ENCODE data around the gene NFAT5. TPM values are rescaled to one million over a fixed set of nuclear protein-coding genes. Genes with fewer than 3 reads are reported as not detected.

Gene NFAT5
- total RNA-seq, 3 donors from 2014 or later, result 29.1 to 48.4 (median 39.8) TPM

DNA sequence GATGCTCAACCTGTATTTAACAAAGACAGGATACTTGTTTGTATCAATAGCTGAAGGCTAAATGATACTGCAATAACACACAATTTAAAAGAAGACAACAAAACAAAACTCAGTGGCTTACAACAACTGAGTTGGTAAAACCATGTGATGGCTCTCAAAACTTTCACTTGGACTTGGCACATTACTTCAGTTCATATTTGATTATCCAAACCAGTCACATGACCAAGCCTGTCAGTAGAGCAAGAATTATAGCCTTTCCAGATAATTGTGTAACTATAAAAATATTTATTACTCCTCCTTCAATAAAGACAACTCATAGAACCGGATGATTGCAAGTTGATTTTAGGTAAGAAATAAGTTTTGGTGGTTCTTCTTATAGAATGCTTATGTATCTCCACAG lies 103.8 kb downstream of the NFAT5 start:
- Histone ChIP-seq H3K4me3 (no peak overlapping the region), H3K4me1 (ENCODE audit: low read depth) (no peaks in the 10 kb centered on the region), H3K9me3 (no peaks in the 10 kb centered on the region), H3K36me3 (ENCODE audit: low read depth) (no peaks in the 10 kb centered on the region)
- TF ChIP-seq, protein P1, sequence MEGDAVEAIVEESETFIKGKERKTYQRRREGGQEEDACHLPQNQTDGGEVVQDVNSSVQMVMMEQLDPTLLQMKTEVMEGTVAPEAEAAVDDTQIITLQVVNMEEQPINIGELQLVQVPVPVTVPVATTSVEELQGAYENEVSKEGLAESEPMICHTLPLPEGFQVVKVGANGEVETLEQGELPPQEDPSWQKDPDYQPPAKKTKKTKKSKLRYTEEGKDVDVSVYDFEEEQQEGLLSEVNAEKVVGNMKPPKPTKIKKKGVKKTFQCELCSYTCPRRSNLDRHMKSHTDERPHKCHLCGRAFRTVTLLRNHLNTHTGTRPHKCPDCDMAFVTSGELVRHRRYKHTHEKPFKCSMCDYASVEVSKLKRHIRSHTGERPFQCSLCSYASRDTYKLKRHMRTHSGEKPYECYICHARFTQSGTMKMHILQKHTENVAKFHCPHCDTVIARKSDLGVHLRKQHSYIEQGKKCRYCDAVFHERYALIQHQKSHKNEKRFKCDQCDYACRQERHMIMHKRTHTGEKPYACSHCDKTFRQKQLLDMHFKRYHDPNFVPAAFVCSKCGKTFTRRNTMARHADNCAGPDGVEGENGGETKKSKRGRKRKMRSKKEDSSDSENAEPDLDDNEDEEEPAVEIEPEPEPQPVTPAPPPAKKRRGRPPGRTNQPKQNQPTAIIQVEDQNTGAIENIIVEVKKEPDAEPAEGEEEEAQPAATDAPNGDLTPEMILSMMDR (IDR thresholded peaks at IDR 0.05), result no peak
- intact Hi-C loops (cut with DNase I, micrococcal nuclease), result loop anchor here in 1 of 2 donors (10.0 kb wide), 1 partner anchor 195 kb away; no protein-coding TSS in a partner anchor
- ATAC-seq, result no peak
- no peak for DNase-seq

DNA sequence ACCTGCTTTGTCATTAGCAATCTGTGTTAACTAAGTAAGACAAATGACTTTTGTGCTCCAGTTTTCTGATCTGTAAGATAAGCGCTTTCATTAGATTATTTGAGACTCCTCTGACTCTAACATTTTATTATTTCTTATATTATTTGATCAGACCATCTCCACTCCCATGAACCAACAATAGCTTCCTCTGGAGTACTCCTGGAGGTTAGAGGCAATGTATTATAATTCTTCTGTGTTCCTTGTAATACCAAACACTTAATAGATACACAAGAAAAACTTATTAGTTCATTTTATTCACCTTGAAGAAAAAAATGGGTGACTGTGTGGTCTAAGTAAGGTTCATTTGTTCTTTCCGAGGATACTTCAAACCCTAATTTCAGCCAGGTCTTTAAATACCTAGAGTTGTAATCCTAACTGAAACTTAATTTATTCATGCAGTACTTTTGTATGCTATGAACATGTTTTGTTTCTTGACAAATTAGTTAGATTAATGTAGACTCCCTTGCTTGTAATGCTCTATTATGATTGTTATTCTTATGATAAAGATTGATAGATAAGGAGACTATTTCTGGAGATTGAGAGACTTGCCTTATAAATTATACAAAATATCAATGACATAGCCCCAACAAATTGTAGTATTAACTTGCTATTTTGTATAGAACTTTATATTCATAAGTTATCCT lies 106.7 kb downstream of the NFAT5 start:
- Histone ChIP-seq H3K4me3 (no peak overlapping the region), H3K9me3 (no peaks in the 10 kb centered on the region), H3K4me1 (ENCODE audit: low read depth) (no peaks in the 10 kb centered on the region), H3K36me3 (ENCODE audit: low read depth) (no peaks in the 10 kb centered on the region)
- no peak for DNase-seq
- TF ChIP-seq, protein P1 (IDR thresholded peaks at IDR 0.05), result no peak
- ATAC-seq, result no peak
- intact Hi-C loops (cut with DNase I, micrococcal nuclease), result no loop called here

DNA sequence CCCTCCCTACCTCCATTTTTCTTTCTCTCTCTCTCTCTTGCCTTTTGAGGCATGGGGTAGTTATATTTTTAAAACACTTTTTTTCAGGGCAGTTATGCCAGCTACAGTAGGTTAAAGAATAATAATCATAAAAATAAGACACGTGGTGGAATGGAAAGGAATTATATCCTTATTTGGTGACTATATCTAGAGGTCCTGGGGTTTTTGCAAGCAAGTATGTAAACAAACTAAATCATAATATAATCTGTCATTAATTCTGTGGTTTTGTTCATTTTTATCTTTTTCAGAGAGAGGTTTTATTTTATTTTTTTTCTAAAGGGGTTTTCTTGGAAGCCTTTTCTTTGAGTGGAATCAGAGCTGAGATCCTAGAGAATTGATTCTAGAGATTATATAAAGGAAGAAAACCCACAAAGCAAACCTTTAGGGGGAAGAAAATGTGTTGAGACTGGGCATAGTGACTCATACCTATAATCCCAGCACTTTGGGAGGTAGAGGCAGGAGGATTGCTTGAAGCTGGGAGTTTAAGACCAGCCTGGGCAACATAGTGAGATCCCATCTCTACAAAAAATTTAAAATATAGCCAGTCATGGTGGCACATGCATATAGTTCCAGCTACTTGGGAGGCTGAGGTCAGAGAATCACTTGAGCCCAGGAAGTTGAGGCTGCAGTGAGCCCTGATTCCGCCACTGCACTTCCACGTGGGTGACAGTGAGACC lies 107.4 kb downstream of the NFAT5 start:
- DNase-seq (no peak), ATAC-seq (no peak)
- Histone ChIP-seq H3K9me3 (no peaks in the 10 kb centered on the region), H3K36me3 (ENCODE audit: low read depth) (no peaks in the 10 kb centered on the region), H3K4me1 (ENCODE audit: low read depth) (no peaks in the 10 kb centered on the region), H3K4me3 (no peak overlapping the region)
- intact Hi-C loops (cut with DNase I, micrococcal nuclease), result no loop called here
- TF ChIP-seq, protein P1 (IDR thresholded peaks at IDR 0.05), result no peak

DNA sequence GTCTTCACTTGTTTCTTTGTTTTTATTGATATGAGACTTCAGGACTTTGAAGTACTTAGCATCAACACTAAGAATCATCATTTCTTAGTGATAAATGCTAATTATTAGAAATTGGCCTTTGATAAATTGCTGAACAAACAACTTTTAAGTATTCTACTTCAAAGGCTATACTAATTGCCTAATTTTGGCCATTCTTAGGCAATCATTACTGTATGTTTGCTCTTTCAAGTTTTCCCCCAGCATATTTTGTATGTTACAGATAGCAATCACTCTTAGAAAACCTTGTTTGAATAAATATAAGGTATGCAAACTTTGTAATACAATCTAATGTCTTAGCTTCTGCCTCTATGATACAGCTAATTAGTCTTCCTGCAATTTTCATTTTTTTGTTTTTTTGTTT lies 114.6 kb downstream of the NFAT5 start:
- intact Hi-C loops (cut with DNase I, micrococcal nuclease), result no loop called here
- no peaks in the 10 kb centered on the region for H3K36me3 ChIP-seq (ENCODE audit: low read depth)
- H3K9me3 ChIP-seq, result no peaks in the 10 kb centered on the region
- DNase-seq (no peak), ATAC-seq (no peak)
- no peak overlapping the region for H3K4me3 ChIP-seq
- no peaks in the 10 kb centered on the region for H3K4me1 ChIP-seq (ENCODE audit: low read depth)
- TF ChIP-seq, protein P1 (IDR thresholded peaks at IDR 0.05), result no peak

DNA sequence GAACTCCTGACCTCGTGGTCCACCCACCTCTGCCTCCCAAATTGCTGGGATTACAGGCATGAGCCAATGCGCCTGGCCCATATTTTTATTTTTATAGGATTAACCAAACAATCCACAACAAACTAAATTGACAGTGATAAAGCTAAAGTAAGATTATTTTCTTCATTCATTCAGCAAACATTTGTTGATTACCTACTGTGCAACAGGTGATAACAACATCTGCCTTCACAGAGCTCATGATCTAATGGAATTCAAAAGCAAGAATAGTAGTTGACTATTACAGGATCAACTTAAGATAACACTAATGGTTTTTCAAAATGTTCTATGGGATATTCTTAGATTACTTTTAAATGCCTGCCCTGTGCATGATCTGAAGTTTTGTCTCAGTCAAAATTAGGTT lies 122.8 kb downstream of the NFAT5 start:
- no peak for ATAC-seq
- intact Hi-C loops (cut with DNase I, micrococcal nuclease), result no loop called here
- TF ChIP-seq, protein P1 (IDR thresholded peaks at IDR 0.05), result no peak
- no peak overlapping the region for H3K4me3 ChIP-seq
- no peaks in the 10 kb centered on the region for H3K4me1 ChIP-seq (ENCODE audit: low read depth)
- H3K9me3 ChIP-seq, result no peaks in the 10 kb centered on the region
- no peak for DNase-seq
- H3K36me3 ChIP-seq (ENCODE audit: low read depth), result no peaks in the 10 kb centered on the region

Data from mucosa of descending colon (tissue), 3 donors.